Gastroesophageal sphincter (tissue), 3 donors: ENCODE results near the gene SASH1.

ENCODE experiments used
- CTCF ChIP-seq, 4 experiments: fragments of 200-600 bp in 2 of 4; fragments of 450-650 bp in 2 of 4; sonication (generic) in 1 of 4; IDR thresholded peaks; one replicate each; pipeline ENCODE4 v1.5.1; 2017 to 2019; ENCODE audit warnings: antibody characterized with exemption in 4 of 4, mild to moderate bottlenecking in 2 of 4, moderate library complexity in 2 of 4
- EP300 ChIP-seq: sonication (generic); formaldehyde crosslinking; IDR thresholded peaks from one replicate; pipeline ENCODE4 v1.6.1; 2017; ENCODE audit warnings: antibody characterized with exemption, mild to moderate bottlenecking
- POLR2A ChIP-seq, 2 donors: fragments of 450-650 bp; IDR thresholded peaks; one replicate each; pipeline ENCODE4 v1.6.1; 2017; ENCODE audit warnings: antibody characterized with exemption in 2 of 2, mild to moderate bottlenecking in 2 of 2, moderate library complexity in 1 of 2
- POLR2AphosphoS5 ChIP-seq: sonication (generic); formaldehyde crosslinking; IDR thresholded peaks from one replicate; pipeline ENCODE4 v1.6.1; 2017; ENCODE audit warnings: antibody characterized with exemption

- TF ChIP-seq POLR2AphosphoS5 (no peak), CTCF (IDR thresholded peaks at IDR 0.05) (no peak), POLR2A (IDR thresholded peaks at IDR 0.05) (no peak), EP300 (no peak)
Observed at GRCh38 chr6:148419430-148419829, 76.8 kb downstream of the SASH1 start.
